ENCODE data around the gene ABAT. TPM values are rescaled to one million over a fixed set of nuclear protein-coding genes. Genes with fewer than 3 reads are reported as not detected.

Gene ABAT
- total RNA-seq, 1 donor from 2014 or later = 14.5 TPM

DNA sequence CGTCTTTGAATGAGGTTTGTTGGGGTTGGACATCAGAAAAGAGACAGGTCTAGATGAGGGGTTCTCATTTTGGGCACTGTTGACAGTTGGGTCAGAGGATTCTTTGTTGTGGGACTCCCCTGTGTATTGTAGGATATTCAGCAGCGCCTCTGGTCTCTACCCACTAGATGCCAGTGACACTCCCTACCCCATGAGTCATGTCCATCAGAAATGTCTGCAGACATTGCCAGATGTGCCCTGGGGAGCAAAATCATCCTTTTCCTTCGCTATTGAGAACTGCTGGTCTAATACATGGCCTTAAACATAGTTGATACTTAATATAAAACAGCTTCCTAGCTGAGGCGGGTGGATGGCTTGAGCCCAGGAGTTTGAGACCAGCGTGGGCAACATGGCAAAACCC, 3.1 kb downstream of the ABAT start:
- Histone ChIP-seq H3K4me3 (no peak overlapping the region), H3K27ac (replicated peaks) (no peak overlapping the region), H3K9me3 (replicated peaks) (peaks cover 4% of the 10 kb centered on the region), H3K36me3 (no peaks in the 10 kb centered on the region), H3K4me1 (peaks cover 14% of the 10 kb centered on the region), H3K27me3 (ENCODE audit: low read depth) (no peaks in the 10 kb centered on the region)
- DNase-seq = no peak
- intact Hi-C loops (cut with micrococcal nuclease) = no loop called here
- TF ChIP-seq, protein P1, sequence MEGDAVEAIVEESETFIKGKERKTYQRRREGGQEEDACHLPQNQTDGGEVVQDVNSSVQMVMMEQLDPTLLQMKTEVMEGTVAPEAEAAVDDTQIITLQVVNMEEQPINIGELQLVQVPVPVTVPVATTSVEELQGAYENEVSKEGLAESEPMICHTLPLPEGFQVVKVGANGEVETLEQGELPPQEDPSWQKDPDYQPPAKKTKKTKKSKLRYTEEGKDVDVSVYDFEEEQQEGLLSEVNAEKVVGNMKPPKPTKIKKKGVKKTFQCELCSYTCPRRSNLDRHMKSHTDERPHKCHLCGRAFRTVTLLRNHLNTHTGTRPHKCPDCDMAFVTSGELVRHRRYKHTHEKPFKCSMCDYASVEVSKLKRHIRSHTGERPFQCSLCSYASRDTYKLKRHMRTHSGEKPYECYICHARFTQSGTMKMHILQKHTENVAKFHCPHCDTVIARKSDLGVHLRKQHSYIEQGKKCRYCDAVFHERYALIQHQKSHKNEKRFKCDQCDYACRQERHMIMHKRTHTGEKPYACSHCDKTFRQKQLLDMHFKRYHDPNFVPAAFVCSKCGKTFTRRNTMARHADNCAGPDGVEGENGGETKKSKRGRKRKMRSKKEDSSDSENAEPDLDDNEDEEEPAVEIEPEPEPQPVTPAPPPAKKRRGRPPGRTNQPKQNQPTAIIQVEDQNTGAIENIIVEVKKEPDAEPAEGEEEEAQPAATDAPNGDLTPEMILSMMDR (IDR thresholded peaks at IDR 0.05; ENCODE audit: borderline replicate concordance) = no peak

DNA sequence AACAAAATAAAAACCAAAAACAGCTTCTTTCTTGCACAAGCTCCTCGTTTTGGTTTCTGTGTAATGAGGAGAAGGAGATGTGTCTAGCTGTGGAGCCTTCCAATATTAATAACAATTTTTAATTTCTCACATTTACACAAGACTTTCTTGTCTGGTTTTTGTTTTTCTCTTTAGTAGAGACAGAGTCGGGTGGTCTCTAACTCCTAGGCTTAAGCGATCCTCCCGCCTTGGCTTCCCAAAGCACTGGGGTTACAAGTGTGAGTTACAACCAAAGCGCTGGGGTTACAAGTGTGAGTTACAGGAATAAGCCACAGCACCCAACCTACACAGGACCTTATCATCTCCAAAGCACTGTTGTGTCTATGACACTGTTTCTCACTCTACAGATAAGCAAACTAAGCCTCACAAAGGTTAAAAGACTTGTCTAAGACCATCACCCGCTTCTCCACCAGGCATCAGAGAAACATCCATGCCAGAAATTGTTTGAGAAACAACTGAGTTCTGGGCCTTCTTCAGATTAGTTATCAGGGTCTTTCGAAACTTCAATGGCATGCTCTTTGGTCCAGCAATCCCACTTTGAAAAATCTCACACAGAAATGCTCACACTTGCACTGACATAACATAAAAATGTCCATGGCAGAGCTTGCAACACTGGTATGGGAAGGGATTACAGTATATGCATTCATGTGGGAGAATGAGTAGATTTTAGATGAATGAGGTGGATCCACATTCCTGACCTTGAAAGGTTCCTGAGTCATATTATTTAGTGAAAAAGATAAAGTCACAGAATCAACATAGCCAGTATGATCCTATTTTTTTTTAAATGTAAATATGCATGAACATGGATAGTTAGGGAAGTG, 3.9 kb downstream of the ABAT start:
- H3K27me3 ChIP-seq (ENCODE audit: low read depth) = no peaks in the 10 kb centered on the region
- H3K9me3 ChIP-seq (replicated peaks) = peaks cover 4% of the 10 kb centered on the region
- intact Hi-C loops (cut with micrococcal nuclease) = no loop called here
- TF ChIP-seq, protein P1 (IDR thresholded peaks at IDR 0.05; ENCODE audit: borderline replicate concordance) = no peak
- no peak overlapping the region for H3K27ac ChIP-seq (replicated peaks)
- no peak overlapping the region for H3K4me3 ChIP-seq
- no peak for DNase-seq
- H3K36me3 ChIP-seq = no peaks in the 10 kb centered on the region
- H3K4me1 ChIP-seq = peaks cover 14% of the 10 kb centered on the region

DNA sequence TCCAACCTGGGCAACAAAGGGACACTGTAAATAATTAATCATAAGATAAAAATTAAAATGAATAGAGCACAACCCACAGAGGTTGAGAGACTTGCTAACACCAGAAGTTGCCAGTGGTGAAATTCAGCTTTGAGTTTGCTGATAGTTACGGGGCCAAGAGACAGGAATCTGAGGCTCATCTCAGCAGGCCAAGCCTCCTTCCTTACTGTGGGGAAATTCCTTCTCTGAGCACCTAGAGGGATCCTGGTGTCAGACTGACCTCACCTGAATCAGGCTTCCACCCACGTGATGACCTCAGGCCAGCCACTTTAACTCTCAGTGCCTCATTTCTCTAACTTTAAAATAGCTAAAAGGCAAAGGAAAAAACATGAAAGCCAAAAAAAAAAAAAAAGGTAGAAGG, 4.7 kb downstream of the ABAT start:
- intact Hi-C loops (cut with micrococcal nuclease) = no loop called here
- Histone ChIP-seq H3K27ac (replicated peaks) (no peak overlapping the region), H3K9me3 (replicated peaks) (peaks cover 4% of the 10 kb centered on the region), H3K4me3 (no peak overlapping the region), H3K27me3 (ENCODE audit: low read depth) (no peaks in the 10 kb centered on the region), H3K36me3 (no peaks in the 10 kb centered on the region), H3K4me1 (peaks cover 8% of the 10 kb centered on the region)
- no peak for DNase-seq
- TF ChIP-seq, protein P1 (IDR thresholded peaks at IDR 0.05; ENCODE audit: borderline replicate concordance) = no peak

DNA sequence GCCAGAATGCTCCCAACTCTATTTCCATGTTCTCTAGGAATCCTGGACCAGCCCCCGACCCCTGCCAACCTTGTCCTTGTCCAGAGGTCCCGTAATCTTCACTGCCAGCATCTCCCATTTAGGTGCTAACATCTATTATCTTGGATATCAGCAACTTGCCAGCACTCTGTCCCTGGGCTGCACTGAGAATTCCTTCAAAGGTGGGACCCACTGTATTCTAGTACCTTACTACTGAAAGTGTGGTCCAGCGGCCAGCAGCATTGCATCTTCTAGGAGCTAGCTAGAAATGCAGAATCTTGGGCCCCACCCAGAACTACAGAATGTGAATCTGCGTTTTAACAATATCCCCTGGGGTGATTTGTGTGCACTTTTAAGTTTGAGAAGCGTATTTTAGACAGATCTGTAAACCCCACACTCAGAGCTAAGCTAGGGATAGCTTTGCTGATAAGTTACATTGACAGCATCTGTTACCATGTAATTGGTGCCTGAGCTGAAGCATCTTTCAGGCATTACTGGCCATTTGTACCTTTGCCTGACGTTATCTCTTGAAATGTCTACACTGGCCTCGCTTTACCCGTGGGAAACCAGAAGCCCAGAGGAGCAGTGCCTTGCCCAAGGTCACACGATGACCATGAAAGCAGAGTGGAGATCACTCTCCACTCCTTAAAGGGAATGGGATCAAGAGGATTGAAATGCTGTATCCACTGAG, 8.3 kb downstream of the ABAT start:
- no peak overlapping the region for H3K27ac ChIP-seq (replicated peaks)
- H3K4me3 ChIP-seq = no peak overlapping the region
- H3K36me3 ChIP-seq = no peaks in the 10 kb centered on the region
- TF ChIP-seq, protein P1 (IDR thresholded peaks at IDR 0.05; ENCODE audit: borderline replicate concordance) = no peak
- H3K9me3 ChIP-seq (replicated peaks) = peaks cover 4% of the 10 kb centered on the region
- DNase-seq = no peak
- H3K27me3 ChIP-seq (ENCODE audit: low read depth) = no peaks in the 10 kb centered on the region
- intact Hi-C loops (cut with micrococcal nuclease) = no loop called here
- peaks cover 15% of the 10 kb centered on the region for H3K4me1 ChIP-seq

DNA sequence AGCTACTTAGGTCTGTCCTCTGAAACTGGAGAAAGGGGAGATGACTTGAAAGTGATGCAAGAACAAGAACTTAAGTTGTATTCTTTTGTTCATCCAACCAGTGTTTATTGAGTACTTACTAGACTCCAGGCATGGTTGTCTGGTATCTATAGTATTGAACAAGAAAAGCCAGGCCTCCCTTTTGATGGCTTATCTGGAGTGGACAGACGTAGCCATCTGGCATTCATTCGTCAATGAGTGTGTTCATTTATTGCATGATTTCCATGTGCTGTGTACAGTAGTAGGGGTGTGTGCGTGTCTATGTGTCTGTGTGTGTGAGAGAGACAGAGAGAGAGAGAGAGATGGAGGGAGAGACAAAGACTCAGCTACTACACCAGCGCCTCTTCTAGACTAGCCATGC, 9.2 kb downstream of the ABAT start:
- no peaks in the 10 kb centered on the region for H3K27me3 ChIP-seq (ENCODE audit: low read depth)
- no peak for DNase-seq
- TF ChIP-seq, protein P1 (IDR thresholded peaks at IDR 0.05; ENCODE audit: borderline replicate concordance) = no peak
- H3K36me3 ChIP-seq = no peaks in the 10 kb centered on the region
- H3K9me3 ChIP-seq (replicated peaks) = peaks cover 4% of the 10 kb centered on the region
- no peak overlapping the region for H3K4me3 ChIP-seq
- H3K4me1 ChIP-seq = peaks cover 15% of the 10 kb centered on the region
- intact Hi-C loops (cut with micrococcal nuclease) = no loop called here
- H3K27ac ChIP-seq (replicated peaks) = no peak overlapping the region
